Sigmoid colon (tissue), 3 donors: ENCODE results near the gene ZFYVE28.

Source experiments
- CTCF ChIP-seq, 4 experiments: fragments of 450-650 bp in 3 of 4; fragments of 200-600 bp in 1 of 4; IDR thresholded peaks; one replicate each; pipeline ENCODE4 v1.5.1; 2016 to 2019; ENCODE audit warnings: antibody characterized with exemption in 4 of 4, mild to moderate bottlenecking in 3 of 4, moderate library complexity in 2 of 4
- POLR2A ChIP-seq, 2 donors: fragments of 450-650 bp; IDR thresholded peaks; one replicate each; pipeline ENCODE4 v1.6.1; 2016; ENCODE audit warnings: antibody characterized with exemption in 2 of 2, mild to moderate bottlenecking in 2 of 2, moderate library complexity in 2 of 2

- no peak for TF ChIP-seq CTCF (IDR thresholded peaks at IDR 0.05)
- no peak for TF ChIP-seq POLR2A (IDR thresholded peaks at IDR 0.05)
Measured at GRCh38 chr4:2275546-2276251, 142.7 kb downstream of the ZFYVE28 start.
